HUES48 (cell line): ENCODE measurements around the gene NIPSNAP3A.
"Not testable (repeated sequence)": the region's sequence is repeated elsewhere in the genome, so short reads cannot be mapped to it uniquely, and the experiment has no call there.

Experiments
- H3K27ac ChIP-seq: one replicate; pipeline ENCODE4 v1.7.0; 2013; ENCODE audit warnings: low read depth, low read length, inconsistent platforms
- H3K27me3 ChIP-seq: 2 replicates; pipeline ENCODE4 v1.6.1; 2013; ENCODE audit warnings: mild to moderate bottlenecking, low read length; ENCODE audit not compliant: control insufficient read depth, insufficient read depth
- H3K36me3 ChIP-seq: 2 replicates; pipeline ENCODE4 v1.6.1; 2013; ENCODE audit warnings: low read length; ENCODE audit not compliant: control insufficient read depth, insufficient read depth
- H3K4me1 ChIP-seq: 2 replicates; pipeline ENCODE4 v1.6.1; 2013; ENCODE audit warnings: mild to moderate bottlenecking, low read length; ENCODE audit not compliant: control insufficient read depth, insufficient read depth
- H3K4me3 ChIP-seq: 2 replicates; pipeline ENCODE4 v1.5.1; 2013; ENCODE audit warnings: mild to moderate bottlenecking, low read depth, low read length
- H3K9ac ChIP-seq: 2 replicates; pipeline ENCODE4 v1.6.1; 2013; ENCODE audit warnings: mild to moderate bottlenecking, low read depth, low read length, moderate library complexity
- H3K9me3 ChIP-seq: 2 replicates; pipeline ENCODE4 v1.6.1; 2013; ENCODE audit warnings: low read length; ENCODE audit not compliant: control insufficient read depth, insufficient read depth

Gene NIPSNAP3A

DNA sequence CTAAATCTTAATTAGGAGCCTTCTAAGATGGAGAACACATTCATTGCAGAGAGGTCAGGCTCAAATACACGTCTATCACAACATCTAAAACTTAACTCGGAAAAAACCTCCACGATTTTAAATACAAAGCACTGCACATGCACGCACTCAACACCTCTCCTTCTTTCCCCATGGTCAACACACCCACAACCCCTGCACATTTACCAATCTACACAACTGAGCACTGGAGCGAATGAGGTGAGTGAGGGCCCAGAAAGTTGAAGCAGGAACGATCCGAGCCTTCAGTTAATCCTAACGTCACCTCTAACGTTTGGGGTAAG, 278 bp upstream of the NIPSNAP3A start:
- H3K9me3 ChIP-seq, result no peaks in the 10 kb centered on the region
- peak overlapping the region; percentile 89 for H3K4me3 ChIP-seq
- H3K9ac ChIP-seq, result peak overlapping the region; percentile 52
- H3K27me3 ChIP-seq, result no peaks in the 10 kb centered on the region
- H3K36me3 ChIP-seq, result no peaks in the 10 kb centered on the region
- H3K27ac ChIP-seq, result peak overlapping the region; percentile 48
- peaks cover 9% of the 10 kb centered on the region for H3K4me1 ChIP-seq

GRCh38 chr9:104748359-104749031, 1.0 kb downstream of the NIPSNAP3A start:
- Histone ChIP-seq H3K4me1 (peaks cover 9% of the 10 kb centered on the region), H3K9ac (peak overlapping the region; percentile 52; the same call in 1 of the 2 replicates), H3K27ac (peak overlapping the region; percentile 48), H3K4me3 (peak overlapping the region; percentile 89), H3K36me3 (peaks cover 4% of the 10 kb centered on the region; the same call in 1 of the 2 replicates), H3K27me3 (no peaks in the 10 kb centered on the region), H3K9me3 (no peaks in the 10 kb centered on the region)

DNA sequence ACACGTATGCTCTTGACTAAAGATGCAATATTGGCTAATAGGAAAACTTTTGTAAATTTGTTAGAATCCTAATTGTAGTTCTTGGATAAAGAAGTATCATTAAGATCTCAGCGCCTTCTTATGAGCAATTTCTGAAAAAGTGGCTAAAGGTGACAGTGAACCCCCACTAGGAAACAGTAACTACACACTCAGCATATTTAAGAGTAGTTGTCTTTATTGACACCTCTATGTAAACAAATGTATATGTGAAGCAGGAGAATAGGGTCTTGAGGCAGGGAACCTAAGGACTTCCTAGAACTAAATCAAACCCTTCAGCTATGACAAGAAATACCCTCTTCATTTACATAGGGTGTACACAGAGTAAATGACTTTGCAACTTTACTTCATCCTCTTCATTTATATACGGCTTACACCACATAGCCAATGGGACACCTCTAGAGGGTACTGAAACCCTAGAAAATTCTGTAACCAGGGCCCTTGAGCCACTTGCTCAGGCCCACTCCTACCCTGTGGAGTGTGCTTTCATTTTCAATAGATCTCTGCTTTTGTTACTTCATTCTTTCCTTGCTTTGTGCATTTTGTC, 2.8 kb downstream of the NIPSNAP3A start:
- Histone ChIP-seq H3K4me3 (no peak overlapping the region), H3K36me3 (peaks cover 9% of the 10 kb centered on the region), H3K9ac (no peak overlapping the region), H3K27ac (no peak overlapping the region), H3K9me3 (no peaks in the 10 kb centered on the region), H3K27me3 (no peaks in the 10 kb centered on the region), H3K4me1 (peaks cover 9% of the 10 kb centered on the region)

DNA sequence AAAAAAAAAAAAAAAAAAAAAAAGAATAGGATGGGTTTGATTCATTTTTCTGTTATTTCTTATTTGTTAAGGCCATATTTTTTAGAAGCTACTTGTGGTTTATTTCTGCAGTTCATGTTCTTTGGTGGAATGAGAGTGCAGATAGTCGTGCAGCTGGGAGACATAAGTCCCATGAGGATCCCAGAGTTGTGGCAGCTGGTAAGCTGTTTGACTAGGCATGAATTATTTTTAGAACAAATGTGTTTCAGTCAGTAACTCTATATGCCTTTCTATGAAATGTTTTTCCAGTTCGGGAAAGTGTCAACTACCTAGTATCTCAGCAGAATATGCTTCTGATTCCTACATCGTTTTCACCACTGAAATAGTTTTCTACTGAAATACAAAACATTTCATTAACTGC, 11.5 kb downstream of the NIPSNAP3A start:
- no peak overlapping the region for H3K9ac ChIP-seq
- no peaks in the 10 kb centered on the region for H3K4me1 ChIP-seq
- no peak overlapping the region for H3K27ac ChIP-seq
- H3K4me3 ChIP-seq, result no peak overlapping the region
- no peaks in the 10 kb centered on the region for H3K9me3 ChIP-seq
- H3K27me3 ChIP-seq, result no peaks in the 10 kb centered on the region; the same call in 1 of the 2 replicates
- H3K36me3 ChIP-seq, result peaks cover 14% of the 10 kb centered on the region; the same call in 1 of the 2 replicates

GRCh38 chr9:104765138-104765537, 17.7 kb downstream of the NIPSNAP3A start:
- H3K4me1 ChIP-seq, result no peaks in the 10 kb centered on the region
- no peaks in the 10 kb centered on the region for H3K9me3 ChIP-seq
- H3K27ac ChIP-seq, result no peak overlapping the region
- no peaks in the 10 kb centered on the region for H3K36me3 ChIP-seq
- no peak overlapping the region for H3K9ac ChIP-seq
- no peak overlapping the region for H3K4me3 ChIP-seq
- H3K27me3 ChIP-seq, result peaks cover 3% of the 10 kb centered on the region; the same call in 1 of the 2 replicates

GRCh38 chr9:104766025-104766424, 18.5 kb downstream of the NIPSNAP3A start:
- Histone ChIP-seq H3K9me3 (no peaks in the 10 kb centered on the region), H3K4me1 (no peaks in the 10 kb centered on the region), H3K36me3 (no peaks in the 10 kb centered on the region), H3K27ac (no peak overlapping the region), H3K4me3 (no peak overlapping the region), H3K27me3 (peaks cover 3% of the 10 kb centered on the region; the same call in 1 of the 2 replicates), H3K9ac (no peak overlapping the region)

DNA sequence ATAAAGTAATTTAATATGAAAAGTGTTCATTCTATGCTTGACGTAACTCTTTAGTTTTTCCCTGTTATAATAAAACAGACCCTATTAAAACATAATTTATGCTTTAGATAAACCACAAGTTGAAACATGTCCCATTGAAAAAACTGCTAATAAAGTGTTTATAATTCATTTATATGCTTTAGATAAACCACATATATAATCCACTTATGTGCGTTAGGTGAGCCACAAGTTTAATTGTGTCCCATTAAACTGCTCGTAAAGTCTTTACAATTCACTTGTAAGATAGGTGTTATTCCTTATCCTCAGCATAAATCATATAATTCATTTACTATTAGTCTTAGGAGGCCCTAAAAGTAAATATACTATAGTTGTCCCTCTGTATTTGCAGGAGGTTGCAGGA, 20.0 kb downstream of the NIPSNAP3A start:
- Histone ChIP-seq H3K9ac (no peak overlapping the region), H3K9me3 (no peaks in the 10 kb centered on the region), H3K27ac (no peak overlapping the region), H3K36me3 (no peaks in the 10 kb centered on the region), H3K4me1 (no peaks in the 10 kb centered on the region), H3K27me3 (peaks cover 3% of the 10 kb centered on the region; the same call in 1 of the 2 replicates), H3K4me3 (no peak overlapping the region)

GRCh38 chr9:104769029-104769428, 21.5 kb downstream of the NIPSNAP3A start:
- not testable (repeated sequence) for H3K9ac ChIP-seq, H3K27me3 ChIP-seq, H3K4me1 ChIP-seq, H3K9me3 ChIP-seq, H3K4me3 ChIP-seq, H3K36me3 ChIP-seq, H3K27ac ChIP-seq

- no peaks in the 10 kb centered on the region for H3K9me3 ChIP-seq
- H3K27ac ChIP-seq, result no peak overlapping the region
- no peak overlapping the region for H3K4me3 ChIP-seq
- 0 out of 2 replicates have a peak, but pooled peaks cover 3% of the 10 kb centered on the region for H3K27me3 ChIP-seq
- H3K9ac ChIP-seq, result no peak overlapping the region
- H3K36me3 ChIP-seq, result no peaks in the 10 kb centered on the region
- H3K4me1 ChIP-seq, result no peaks in the 10 kb centered on the region
These were observed 22.2 kb downstream of the NIPSNAP3A start for GRCh38 chr9:104769655-104770054.

- Histone ChIP-seq H3K27me3 (no peaks in the 10 kb centered on the region), H3K9ac (no peak overlapping the region), H3K27ac (no peak overlapping the region), H3K4me1 (no peaks in the 10 kb centered on the region), H3K4me3 (no peak overlapping the region), H3K36me3 (no peaks in the 10 kb centered on the region), H3K9me3 (no peaks in the 10 kb centered on the region)
These were observed 25.4 kb downstream of the NIPSNAP3A start for GRCh38 chr9:104772714-104773510.

GRCh38 chr9:104774132-104774531, 26.6 kb downstream of the NIPSNAP3A start:
- Histone ChIP-seq H3K4me3 (no peak overlapping the region), H3K9ac (no peak overlapping the region), H3K9me3 (no peaks in the 10 kb centered on the region), H3K4me1 (no peaks in the 10 kb centered on the region), H3K27me3 (no peaks in the 10 kb centered on the region), H3K27ac (no peak overlapping the region), H3K36me3 (no peaks in the 10 kb centered on the region)
